Loucy (cell line): ENCODE measurements around the gene RNF4.
"Not testable (repeated sequence)": the region's sequence is repeated elsewhere in the genome, so short reads cannot be mapped to it uniquely, and the experiment has no call there.

Experiments
- EZH2phosphoT487 ChIP-seq: fragments of 200-600 bp; IDR thresholded peaks from 2 replicates; pipeline ENCODE4 v1.6.1; 2018; ENCODE audit warnings: antibody characterized with exemption, mild to moderate bottlenecking, moderate library complexity, borderline replicate concordance
- TF ChIP-seq, protein P1 (sequence below): fragments of 200-600 bp; sonication (generic); conservative IDR thresholded peaks from 2 replicates; pipeline ENCODE4 v1.5.1; 2014; ENCODE audit warnings: mild to moderate bottlenecking, antibody characterized with exemption, low read length

DNA sequence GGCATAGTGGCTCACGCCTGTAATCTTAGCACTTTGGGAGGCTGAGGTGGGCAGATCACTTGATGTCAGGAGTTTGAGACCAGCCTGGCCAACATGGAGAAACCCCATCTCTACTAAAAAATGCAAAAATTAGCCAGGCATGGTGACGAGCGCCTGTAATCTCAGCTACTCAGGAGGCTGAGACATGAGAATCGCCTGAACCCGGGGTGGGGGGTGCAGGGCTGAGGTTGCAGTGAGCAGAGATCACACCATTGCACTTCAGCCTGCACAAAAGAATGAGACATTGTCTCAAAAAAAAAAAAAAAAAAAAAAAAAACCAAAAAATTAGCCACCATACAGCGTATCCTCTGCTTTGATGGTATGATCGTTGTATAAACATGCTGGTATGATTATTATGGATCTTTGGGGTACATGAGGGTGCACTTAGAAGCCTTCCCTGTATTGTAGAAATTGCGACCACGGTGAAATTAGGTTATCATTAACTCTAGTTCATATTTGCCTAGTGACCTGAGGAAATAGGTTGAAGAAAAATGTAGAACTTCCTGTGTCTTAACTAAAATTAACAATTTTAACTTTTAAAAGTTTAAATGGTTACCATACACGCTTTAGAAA is 74.8 kb downstream of the RNF4 start:
- not testable (repeated sequence) for TF ChIP-seq EZH2phosphoT487
- TF ChIP-seq, protein P1, sequence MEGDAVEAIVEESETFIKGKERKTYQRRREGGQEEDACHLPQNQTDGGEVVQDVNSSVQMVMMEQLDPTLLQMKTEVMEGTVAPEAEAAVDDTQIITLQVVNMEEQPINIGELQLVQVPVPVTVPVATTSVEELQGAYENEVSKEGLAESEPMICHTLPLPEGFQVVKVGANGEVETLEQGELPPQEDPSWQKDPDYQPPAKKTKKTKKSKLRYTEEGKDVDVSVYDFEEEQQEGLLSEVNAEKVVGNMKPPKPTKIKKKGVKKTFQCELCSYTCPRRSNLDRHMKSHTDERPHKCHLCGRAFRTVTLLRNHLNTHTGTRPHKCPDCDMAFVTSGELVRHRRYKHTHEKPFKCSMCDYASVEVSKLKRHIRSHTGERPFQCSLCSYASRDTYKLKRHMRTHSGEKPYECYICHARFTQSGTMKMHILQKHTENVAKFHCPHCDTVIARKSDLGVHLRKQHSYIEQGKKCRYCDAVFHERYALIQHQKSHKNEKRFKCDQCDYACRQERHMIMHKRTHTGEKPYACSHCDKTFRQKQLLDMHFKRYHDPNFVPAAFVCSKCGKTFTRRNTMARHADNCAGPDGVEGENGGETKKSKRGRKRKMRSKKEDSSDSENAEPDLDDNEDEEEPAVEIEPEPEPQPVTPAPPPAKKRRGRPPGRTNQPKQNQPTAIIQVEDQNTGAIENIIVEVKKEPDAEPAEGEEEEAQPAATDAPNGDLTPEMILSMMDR: not testable (repeated sequence)
